ENCODE data around the gene SPATS2L.

The SPATS2L gene

DNA sequence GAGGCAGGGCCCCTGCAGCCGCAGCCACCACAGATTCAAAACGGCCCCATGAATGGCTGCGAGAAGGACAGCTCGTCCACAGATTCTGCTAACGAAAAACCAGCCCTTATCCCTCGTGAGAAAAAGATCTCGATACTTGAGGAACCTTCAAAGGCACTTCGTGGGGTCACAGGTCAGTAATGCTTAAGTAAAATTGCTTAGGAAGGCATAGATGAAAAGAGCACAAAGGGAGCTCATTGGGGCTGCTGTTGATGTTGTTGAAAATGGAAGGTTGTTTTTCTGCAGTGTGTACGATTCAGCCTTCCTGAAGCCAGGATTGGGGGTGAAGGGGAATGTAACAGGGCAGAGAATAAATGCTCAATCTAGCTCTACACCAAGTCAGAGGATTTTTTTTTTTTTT, 112.8 kb downstream of the SPATS2L start:
- Histone ChIP-seq H4K20me1 (ENCODE audit: low read depth, low read length) (no peaks in the 10 kb centered on the region), H3K27ac (ENCODE audit: low read depth, low read length) (no peak overlapping the region), H2AFZ (ENCODE audit: low read depth, low read length, severe bottlenecking) (no peak overlapping the region), H3F3A (ENCODE audit: insufficient read depth) (no peaks in the 10 kb centered on the region), H3K4me3 (ENCODE audit: insufficient read depth, low read length, poor library complexity, severe bottlenecking) (no peak overlapping the region), H3K36me3 (ENCODE audit: low read length) (no peaks in the 10 kb centered on the region), H3K9me2 (replicated peaks; ENCODE audit: insufficient read depth, low read length) (no peaks in the 10 kb centered on the region), H3K9ac (ENCODE audit: low read length) (no peak overlapping the region), H3K4me2 (ENCODE audit: low read depth, low read length, poor library complexity, severe bottlenecking) (no peak overlapping the region), H3K79me2 (ENCODE audit: insufficient read depth, low read length) (no peaks in the 10 kb centered on the region), H3K27me3 (ENCODE audit: low read length) (no peaks in the 10 kb centered on the region), H3K9me3 (ENCODE audit: insufficient read depth, low read length) (no peaks in the 10 kb centered on the region)
- no peak for TF ChIP-seq EZH2phosphoT487 (conservative IDR thresholded peaks at IDR 0.05; ENCODE audit: low read length)
- TF ChIP-seq, protein P1, sequence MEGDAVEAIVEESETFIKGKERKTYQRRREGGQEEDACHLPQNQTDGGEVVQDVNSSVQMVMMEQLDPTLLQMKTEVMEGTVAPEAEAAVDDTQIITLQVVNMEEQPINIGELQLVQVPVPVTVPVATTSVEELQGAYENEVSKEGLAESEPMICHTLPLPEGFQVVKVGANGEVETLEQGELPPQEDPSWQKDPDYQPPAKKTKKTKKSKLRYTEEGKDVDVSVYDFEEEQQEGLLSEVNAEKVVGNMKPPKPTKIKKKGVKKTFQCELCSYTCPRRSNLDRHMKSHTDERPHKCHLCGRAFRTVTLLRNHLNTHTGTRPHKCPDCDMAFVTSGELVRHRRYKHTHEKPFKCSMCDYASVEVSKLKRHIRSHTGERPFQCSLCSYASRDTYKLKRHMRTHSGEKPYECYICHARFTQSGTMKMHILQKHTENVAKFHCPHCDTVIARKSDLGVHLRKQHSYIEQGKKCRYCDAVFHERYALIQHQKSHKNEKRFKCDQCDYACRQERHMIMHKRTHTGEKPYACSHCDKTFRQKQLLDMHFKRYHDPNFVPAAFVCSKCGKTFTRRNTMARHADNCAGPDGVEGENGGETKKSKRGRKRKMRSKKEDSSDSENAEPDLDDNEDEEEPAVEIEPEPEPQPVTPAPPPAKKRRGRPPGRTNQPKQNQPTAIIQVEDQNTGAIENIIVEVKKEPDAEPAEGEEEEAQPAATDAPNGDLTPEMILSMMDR (IDR thresholded peaks at IDR 0.05; ENCODE audit: insufficient read depth, low read length, poor library complexity, severe bottlenecking): no peak

DNA sequence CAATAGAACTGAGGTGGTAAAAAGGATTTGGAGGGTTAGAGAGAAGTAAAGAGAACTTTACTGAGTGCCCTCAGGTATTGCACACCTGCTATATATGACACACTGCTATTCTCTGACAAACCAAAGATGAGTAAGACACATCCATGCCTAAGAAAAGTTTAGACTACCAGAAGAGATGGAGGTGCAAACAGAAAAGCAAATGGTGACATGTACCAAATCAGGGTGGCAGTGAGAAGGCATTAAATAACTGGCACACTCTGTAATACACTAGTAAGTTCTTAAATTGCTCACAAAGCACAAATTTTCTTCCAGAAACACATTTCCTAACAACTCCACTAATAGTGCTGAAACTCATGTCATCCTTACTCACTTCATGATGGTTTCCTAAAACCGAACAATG, 114.8 kb downstream of the SPATS2L start:
- no peaks in the 10 kb centered on the region for H4K20me1 ChIP-seq (ENCODE audit: low read depth, low read length)
- H3K36me3 ChIP-seq (ENCODE audit: low read length): no peaks in the 10 kb centered on the region
- H3F3A ChIP-seq (ENCODE audit: insufficient read depth): no peaks in the 10 kb centered on the region
- no peak overlapping the region for H2AFZ ChIP-seq (ENCODE audit: low read depth, low read length, severe bottlenecking)
- no peaks in the 10 kb centered on the region for H3K27me3 ChIP-seq (ENCODE audit: low read length)
- no peaks in the 10 kb centered on the region for H3K79me2 ChIP-seq (ENCODE audit: insufficient read depth, low read length)
- no peaks in the 10 kb centered on the region for H3K9me3 ChIP-seq (ENCODE audit: insufficient read depth, low read length)
- TF ChIP-seq, protein P1 (IDR thresholded peaks at IDR 0.05; ENCODE audit: insufficient read depth, low read length, poor library complexity, severe bottlenecking): no peak
- TF ChIP-seq EZH2phosphoT487 (conservative IDR thresholded peaks at IDR 0.05; ENCODE audit: low read length): no peak
- no peak overlapping the region for H3K4me2 ChIP-seq (ENCODE audit: low read depth, low read length, poor library complexity, severe bottlenecking)
- H3K4me3 ChIP-seq (ENCODE audit: insufficient read depth, low read length, poor library complexity, severe bottlenecking): no peak overlapping the region
- H3K9ac ChIP-seq (ENCODE audit: low read length): no peak overlapping the region
- no peaks in the 10 kb centered on the region for H3K9me2 ChIP-seq (replicated peaks; ENCODE audit: insufficient read depth, low read length)
- no peak overlapping the region for H3K27ac ChIP-seq (ENCODE audit: low read depth, low read length)

DNA sequence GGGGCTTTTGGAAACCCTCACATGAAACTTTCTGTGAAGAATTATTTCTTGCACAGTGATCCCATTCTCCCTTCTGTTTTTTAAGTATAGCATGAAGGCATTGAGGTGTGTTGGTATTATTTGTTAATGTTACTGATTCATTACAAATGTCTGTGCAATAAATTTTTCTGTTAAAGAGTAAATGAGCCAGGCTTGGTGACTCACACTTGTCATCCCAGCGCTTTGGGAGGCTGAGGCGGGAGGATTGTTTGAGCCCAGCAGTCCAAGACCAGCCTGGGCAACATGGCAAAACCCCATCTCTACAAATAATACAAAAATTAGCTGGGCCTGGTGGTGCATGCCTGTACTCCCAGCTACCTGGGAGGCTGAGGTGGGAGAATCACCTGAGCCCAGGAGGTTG, 115.6 kb downstream of the SPATS2L start:
- Histone ChIP-seq H3K36me3 (ENCODE audit: low read length) (no peaks in the 10 kb centered on the region), H3K27me3 (ENCODE audit: low read length) (no peaks in the 10 kb centered on the region), H2AFZ (ENCODE audit: low read depth, low read length, severe bottlenecking) (no peak overlapping the region), H4K20me1 (ENCODE audit: low read depth, low read length) (no peaks in the 10 kb centered on the region), H3K9ac (ENCODE audit: low read length) (no peak overlapping the region), H3K9me3 (ENCODE audit: insufficient read depth, low read length) (no peaks in the 10 kb centered on the region), H3K9me2 (replicated peaks; ENCODE audit: insufficient read depth, low read length) (no peaks in the 10 kb centered on the region), H3K79me2 (ENCODE audit: insufficient read depth, low read length) (no peaks in the 10 kb centered on the region), H3K27ac (ENCODE audit: low read depth, low read length) (no peak overlapping the region), H3K4me3 (ENCODE audit: insufficient read depth, low read length, poor library complexity, severe bottlenecking) (no peak overlapping the region), H3K4me2 (ENCODE audit: low read depth, low read length, poor library complexity, severe bottlenecking) (no peak overlapping the region), H3F3A (ENCODE audit: insufficient read depth) (no peaks in the 10 kb centered on the region)
- TF ChIP-seq, protein P1 (IDR thresholded peaks at IDR 0.05; ENCODE audit: insufficient read depth, low read length, poor library complexity, severe bottlenecking): no peak
- no peak for TF ChIP-seq EZH2phosphoT487 (conservative IDR thresholded peaks at IDR 0.05; ENCODE audit: low read length)
